GM19397 (cell line): Measurements from ENCODE around the gene LDB2.

Experiments
- ATAC-seq: cut with Tn5 transposase; IDR thresholded peaks from one replicate; pipeline ENCODE4 v1.9.1; 2021; ENCODE audit warnings: mild to moderate bottlenecking, moderate library complexity; ENCODE audit not compliant: unreplicated experiment

The LDB2 gene

GRCh38 chr4:16516796-16517439 lies 381.5 kb downstream of the LDB2 start:
- no peak for ATAC-seq

GRCh38 chr4:16513876-16514275 lies 384.6 kb downstream of the LDB2 start:
- no peak for ATAC-seq

GRCh38 chr4:16508968-16509367 lies 389.5 kb downstream of the LDB2 start:
- ATAC-seq = no peak

GRCh38 chr4:16505726-16506125 lies 392.7 kb downstream of the LDB2 start:
- ATAC-seq = no peak

- ATAC-seq = no peak
Observed at GRCh38 chr4:16505267-16505666, 393.2 kb downstream of the LDB2 start.

GRCh38 chr4:16503421-16504100 lies 394.9 kb downstream of the LDB2 start:
- ATAC-seq = no peak

- ATAC-seq = no peak
Observed at GRCh38 chr4:16498978-16499377, 399.5 kb downstream of the LDB2 start.

GRCh38 chr4:16496501-16496900 lies 401.9 kb downstream of the LDB2 start:
- no peak for ATAC-seq

- ATAC-seq = no peak
Observed at GRCh38 chr4:16492872-16493271, 405.6 kb downstream of the LDB2 start.

- no peak for ATAC-seq
Observed at GRCh38 chr4:16489226-16489625, 409.2 kb downstream of the LDB2 start.

GRCh38 chr4:16488084-16488483 lies 410.4 kb downstream of the LDB2 start:
- no peak for ATAC-seq

GRCh38 chr4:16484711-16485110 lies 413.7 kb downstream of the LDB2 start:
- ATAC-seq = no peak

- no peak for ATAC-seq
Observed at GRCh38 chr4:16483540-16483939, 414.9 kb downstream of the LDB2 start.

- ATAC-seq = no peak
Observed at GRCh38 chr4:16480011-16480410, 418.4 kb downstream of the LDB2 start.

- ATAC-seq = no peak
Observed at GRCh38 chr4:16472537-16472936, 425.9 kb downstream of the LDB2 start.

GRCh38 chr4:16467061-16467460 lies 431.4 kb downstream of the LDB2 start:
- peak; percentile 77 for ATAC-seq

- ATAC-seq = no peak
Observed at GRCh38 chr4:16466581-16466980, 431.9 kb downstream of the LDB2 start.

- no peak for ATAC-seq
Observed at GRCh38 chr4:16464651-16465050, 433.8 kb downstream of the LDB2 start.

- no peak for ATAC-seq
Observed at GRCh38 chr4:16462656-16463055, 435.8 kb downstream of the LDB2 start.

- ATAC-seq = no peak
Observed at GRCh38 chr4:16461362-16461761, 437.1 kb downstream of the LDB2 start.

- no peak for ATAC-seq
Observed at GRCh38 chr4:16457944-16458343, 440.5 kb downstream of the LDB2 start.
